CD4-positive, alpha-beta T cell treated with Interleukin-15 for 4 hours (primary cell): ENCODE results near the gene LRRC47.

Source experiments
- DNase-seq: peaks from one replicate; pipeline ENCODE4 v3.0.0-alpha.2; 2020; ENCODE audit warnings: low spot score

LRRC47 gene

GRCh38 chr1:3747522-3747848 lies 48.8 kb downstream of the LRRC47 start:
- no peak for DNase-seq

- peak; percentile 87 for DNase-seq
These were observed 49.3 kb downstream of the LRRC47 start for GRCh38 chr1:3746830-3747521.

GRCh38 chr1:3746389-3746829 lies 49.9 kb downstream of the LRRC47 start:
- no peak for DNase-seq

GRCh38 chr1:3745590-3746381 lies 50.5 kb downstream of the LRRC47 start:
- no peak for DNase-seq

GRCh38 chr1:3745071-3745470 lies 51.2 kb downstream of the LRRC47 start:
- DNase-seq, result no peak

- no peak for DNase-seq
These were observed 51.7 kb downstream of the LRRC47 start for GRCh38 chr1:3744646-3745045.

- DNase-seq, result no peak
These were observed 52.5 kb downstream of the LRRC47 start for GRCh38 chr1:3743826-3744225.

- no peak for DNase-seq
These were observed 52.9 kb downstream of the LRRC47 start for GRCh38 chr1:3743421-3743820.

GRCh38 chr1:3742439-3743298 lies 53.6 kb downstream of the LRRC47 start:
- no peak for DNase-seq

- DNase-seq, result no peak
These were observed 54.5 kb downstream of the LRRC47 start for GRCh38 chr1:3741566-3742438.

- DNase-seq, result no peak
These were observed 55.5 kb downstream of the LRRC47 start for GRCh38 chr1:3740752-3741151.

- no peak for DNase-seq
These were observed 56.3 kb downstream of the LRRC47 start for GRCh38 chr1:3740042-3740441.

- DNase-seq, result no peak
These were observed 57.4 kb downstream of the LRRC47 start for GRCh38 chr1:3738943-3739342.

- DNase-seq, result no peak
These were observed 59.6 kb downstream of the LRRC47 start for GRCh38 chr1:3736708-3737107.

- no peak for DNase-seq
These were observed 60.2 kb downstream of the LRRC47 start for GRCh38 chr1:3736131-3736561.

GRCh38 chr1:3735688-3736087 lies 60.6 kb downstream of the LRRC47 start:
- DNase-seq, result no peak

GRCh38 chr1:3735027-3735681 lies 61.1 kb downstream of the LRRC47 start:
- DNase-seq, result no peak

- no peak for DNase-seq
These were observed 61.7 kb downstream of the LRRC47 start for GRCh38 chr1:3734602-3735001.

- no peak for DNase-seq
These were observed 62.3 kb downstream of the LRRC47 start for GRCh38 chr1:3733883-3734589.

GRCh38 chr1:3733094-3733882 lies 63.0 kb downstream of the LRRC47 start:
- DNase-seq, result no peak
